Stimulated activated CD8-positive, alpha-beta memory T cell treated with anti-CD3 and anti-CD28 coated beads, Interleukin-7, amount 100 ng/mL, for 1 hour (primary cell): ENCODE data around the gene HAUS8.
"Not testable (repeated sequence)": the region's sequence is repeated elsewhere in the genome, so short reads cannot be mapped to it uniquely, and the experiment has no call there.

Experiments used
- DNase-seq, 2 donors: peaks; one replicate each; pipeline ENCODE4 v3.0.0-alpha.2; 2020; ENCODE audit warnings: low read depth in 2 of 2

Gene HAUS8

GRCh38 chr19:17075035-17075863 lies at the start of gene HAUS8, which contains the start of gene MYO9B:
Gene HAUS8 (minus strand): TSS chr19:17075452. CDS start chr19:17075422, 30 bp downstream.
Gene MYO9B (plus strand): TSS chr19:17075777. CDS start chr19:17101718, 25,941 bp downstream.
- peak; percentile 98 to 99 for DNase-seq

- DNase-seq: no peak
These were observed 48.8 kb upstream of the HAUS8 start for GRCh38 chr19:17124025-17124424.

- no peak for DNase-seq
These were observed 47.8 kb upstream of the HAUS8 start for GRCh38 chr19:17123041-17123440.

GRCh38 chr19:17121736-17122293 lies 46.6 kb upstream of the HAUS8 start:
- DNase-seq: no peak

- DNase-seq: no peak
These were observed 43.7 kb upstream of the HAUS8 start for GRCh38 chr19:17118957-17119356.

GRCh38 chr19:17116996-17117702 lies 41.9 kb upstream of the HAUS8 start:
- no peak for DNase-seq

- no peak for DNase-seq
These were observed 39.2 kb upstream of the HAUS8 start for GRCh38 chr19:17114414-17114831.

- DNase-seq: no peak
These were observed 38.0 kb upstream of the HAUS8 start for GRCh38 chr19:17113127-17113785.

- no peak for DNase-seq
These were observed 37.4 kb upstream of the HAUS8 start for GRCh38 chr19:17112700-17113099.

GRCh38 chr19:17112271-17112670 lies 37.0 kb upstream of the HAUS8 start:
- DNase-seq: no peak

- no peak for DNase-seq
These were observed 36.5 kb upstream of the HAUS8 start for GRCh38 chr19:17111766-17112165.

GRCh38 chr19:17110599-17110966 lies 35.3 kb upstream of the HAUS8 start:
- DNase-seq: no peak

GRCh38 chr19:17109962-17110598 lies 34.8 kb upstream of the HAUS8 start:
- no peak for DNase-seq

- no peak for DNase-seq
These were observed 34.0 kb upstream of the HAUS8 start for GRCh38 chr19:17109300-17109699.

GRCh38 chr19:17108453-17108784 lies 33.2 kb upstream of the HAUS8 start:
- no peak for DNase-seq

GRCh38 chr19:17107546-17108452 lies 32.5 kb upstream of the HAUS8 start:
- no peak for DNase-seq

GRCh38 chr19:17106964-17107363 lies 31.7 kb upstream of the HAUS8 start:
- DNase-seq: not testable (repeated sequence)

GRCh38 chr19:17105556-17105955 lies 30.3 kb upstream of the HAUS8 start:
- DNase-seq: no peak

- no peak for DNase-seq
These were observed 29.4 kb upstream of the HAUS8 start for GRCh38 chr19:17104679-17105078.

- no peak for DNase-seq
These were observed 27.9 kb upstream of the HAUS8 start for GRCh38 chr19:17103177-17103576.
